ENCODE data around the gene CHMP1B.

DNA sequence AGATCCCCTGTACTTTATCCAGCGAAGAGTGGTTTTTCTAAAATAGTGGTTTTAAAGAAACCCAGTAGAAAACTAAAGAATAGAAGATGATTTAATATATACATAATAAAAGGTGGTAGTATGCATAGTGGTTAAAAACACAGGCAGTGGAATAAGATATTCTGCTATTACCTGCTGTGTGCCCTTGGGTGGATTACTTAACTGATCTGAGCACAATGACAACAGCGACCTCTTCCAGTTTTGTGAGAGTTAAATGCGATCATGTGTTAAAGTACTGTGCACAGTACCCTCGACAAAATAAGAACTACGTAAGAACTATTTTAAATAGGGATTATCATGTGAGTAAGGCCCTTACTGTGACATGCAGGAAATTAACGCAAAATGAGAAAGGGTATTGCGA is 30.0 kb upstream of the CHMP1B start:
- TF ChIP-seq, protein P1, sequence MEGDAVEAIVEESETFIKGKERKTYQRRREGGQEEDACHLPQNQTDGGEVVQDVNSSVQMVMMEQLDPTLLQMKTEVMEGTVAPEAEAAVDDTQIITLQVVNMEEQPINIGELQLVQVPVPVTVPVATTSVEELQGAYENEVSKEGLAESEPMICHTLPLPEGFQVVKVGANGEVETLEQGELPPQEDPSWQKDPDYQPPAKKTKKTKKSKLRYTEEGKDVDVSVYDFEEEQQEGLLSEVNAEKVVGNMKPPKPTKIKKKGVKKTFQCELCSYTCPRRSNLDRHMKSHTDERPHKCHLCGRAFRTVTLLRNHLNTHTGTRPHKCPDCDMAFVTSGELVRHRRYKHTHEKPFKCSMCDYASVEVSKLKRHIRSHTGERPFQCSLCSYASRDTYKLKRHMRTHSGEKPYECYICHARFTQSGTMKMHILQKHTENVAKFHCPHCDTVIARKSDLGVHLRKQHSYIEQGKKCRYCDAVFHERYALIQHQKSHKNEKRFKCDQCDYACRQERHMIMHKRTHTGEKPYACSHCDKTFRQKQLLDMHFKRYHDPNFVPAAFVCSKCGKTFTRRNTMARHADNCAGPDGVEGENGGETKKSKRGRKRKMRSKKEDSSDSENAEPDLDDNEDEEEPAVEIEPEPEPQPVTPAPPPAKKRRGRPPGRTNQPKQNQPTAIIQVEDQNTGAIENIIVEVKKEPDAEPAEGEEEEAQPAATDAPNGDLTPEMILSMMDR (IDR thresholded peaks at IDR 0.05) = no peak
- no peak for TF ChIP-seq POLR2AphosphoS5 (IDR thresholded peaks at IDR 0.05)
